GM12872 (cell line): ENCODE measurements around the gene ZNF711.

Experiments used
- TF ChIP-seq, protein P1 (sequence below): IDR thresholded peaks from 3 replicates; pipeline ENCODE4 v1.5.1; 2011; ENCODE audit warnings: low read depth, mild to moderate bottlenecking, low read length, moderate library complexity; ENCODE audit not compliant: insufficient read depth

The ZNF711 gene

GRCh38 chrX:85243155-85243554 lies 636 bp upstream of the ZNF711 start:
- TF ChIP-seq, protein P1, sequence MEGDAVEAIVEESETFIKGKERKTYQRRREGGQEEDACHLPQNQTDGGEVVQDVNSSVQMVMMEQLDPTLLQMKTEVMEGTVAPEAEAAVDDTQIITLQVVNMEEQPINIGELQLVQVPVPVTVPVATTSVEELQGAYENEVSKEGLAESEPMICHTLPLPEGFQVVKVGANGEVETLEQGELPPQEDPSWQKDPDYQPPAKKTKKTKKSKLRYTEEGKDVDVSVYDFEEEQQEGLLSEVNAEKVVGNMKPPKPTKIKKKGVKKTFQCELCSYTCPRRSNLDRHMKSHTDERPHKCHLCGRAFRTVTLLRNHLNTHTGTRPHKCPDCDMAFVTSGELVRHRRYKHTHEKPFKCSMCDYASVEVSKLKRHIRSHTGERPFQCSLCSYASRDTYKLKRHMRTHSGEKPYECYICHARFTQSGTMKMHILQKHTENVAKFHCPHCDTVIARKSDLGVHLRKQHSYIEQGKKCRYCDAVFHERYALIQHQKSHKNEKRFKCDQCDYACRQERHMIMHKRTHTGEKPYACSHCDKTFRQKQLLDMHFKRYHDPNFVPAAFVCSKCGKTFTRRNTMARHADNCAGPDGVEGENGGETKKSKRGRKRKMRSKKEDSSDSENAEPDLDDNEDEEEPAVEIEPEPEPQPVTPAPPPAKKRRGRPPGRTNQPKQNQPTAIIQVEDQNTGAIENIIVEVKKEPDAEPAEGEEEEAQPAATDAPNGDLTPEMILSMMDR, result no peak

DNA sequence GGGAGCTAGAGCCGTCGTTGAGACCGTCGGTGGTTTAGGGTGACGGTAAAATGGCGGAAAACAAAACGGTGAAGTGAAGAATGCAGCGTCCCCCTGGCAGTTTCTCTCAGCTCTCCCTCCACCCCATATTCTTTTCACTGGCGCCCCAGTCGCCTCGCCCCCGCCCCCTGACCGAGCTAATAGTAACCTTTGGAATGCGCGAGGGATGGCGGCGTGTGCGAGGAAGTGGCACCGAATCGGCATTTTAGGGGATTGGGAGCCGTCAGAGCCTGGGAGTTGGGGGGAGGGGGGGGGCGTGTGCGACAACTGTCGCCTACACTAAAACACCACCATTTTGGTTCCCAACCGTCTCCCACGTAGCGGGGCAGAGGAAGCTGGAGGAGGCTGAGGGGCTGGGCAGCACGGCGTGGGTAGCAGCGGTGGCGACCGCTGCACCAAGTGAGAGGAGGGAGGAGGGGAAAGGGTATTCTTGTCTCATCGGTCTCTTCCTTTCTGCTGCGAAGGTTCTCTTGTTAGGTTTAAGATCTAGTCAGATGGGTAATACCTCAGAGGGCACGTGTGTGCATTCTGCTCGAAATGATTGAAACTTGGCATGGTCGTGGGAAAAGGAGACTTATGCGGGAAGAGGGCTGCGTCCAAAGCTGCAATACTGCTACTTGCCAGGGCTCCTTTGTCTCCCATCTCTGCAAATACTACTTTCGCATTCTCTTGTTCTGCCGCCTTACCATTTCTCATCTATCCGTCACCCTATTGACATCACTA lies 840 bp downstream of the ZNF711 start:
- TF ChIP-seq, protein P1, result no peak

GRCh38 chrX:85288992-85289723 lies 45.4 kb downstream of the ZNF711 start:
- TF ChIP-seq, protein P1, result no peak

GRCh38 chrX:85303544-85303943 lies 59.8 kb downstream of the ZNF711 start:
- TF ChIP-seq, protein P1, result no peak

GRCh38 chrX:85309717-85310116 lies 65.9 kb downstream of the ZNF711 start:
- TF ChIP-seq, protein P1, result no peak
